ENCODE measurements around the gene ZMYM4. TPM values are rescaled to one million over a fixed set of nuclear protein-coding genes. Genes with fewer than 3 reads are reported as not detected.

The ZMYM4 gene
- polyA plus RNA-seq, 1 donor (not counting 4 experiments of a cell fraction or from before 2014, with no cell fraction given), result 24.8 TPM

GRCh38 chr1:35281565-35281964 lies 13.1 kb downstream of the ZMYM4 start:
- Histone ChIP-seq H3K4me1 (ENCODE audit: control insufficient read depth, extremely low read depth, insufficient read depth, low read length) (no peaks in the 10 kb centered on the region), H3K79me2 (ENCODE audit: control insufficient read depth, insufficient read depth, low read length) (peaks cover 63% of the 10 kb centered on the region), H3K9me3 (ENCODE audit: control insufficient read depth, low read depth, low read length) (no peaks in the 10 kb centered on the region), H3K9ac (ENCODE audit: control insufficient read depth, extremely low read depth, insufficient read depth, low read length) (no peak overlapping the region), H3K27me3 (ENCODE audit: control insufficient read depth, extremely low read depth, insufficient read depth, low read length) (no peaks in the 10 kb centered on the region), H3K36me3 (ENCODE audit: control insufficient read depth in 2 of 2, extremely low read depth in 1 of 2, insufficient read depth in 2 of 2, low read length in 2 of 2) (peaks cover 3 to 15% of the 10 kb centered on the region in 2 experiments), H3K9me1 (ENCODE audit: control insufficient read depth, extremely low read depth, insufficient read depth, low read length) (no peaks in the 10 kb centered on the region), H2AFZ (ENCODE audit: control insufficient read depth, low read length) (no peak overlapping the region), H3K4me2 (ENCODE audit: control insufficient read depth, extremely low read depth, insufficient read depth, low read depth, low read length) (no peak overlapping the region), H4K20me1 (ENCODE audit: control insufficient read depth, extremely low read depth, insufficient read depth, low read length) (no peaks in the 10 kb centered on the region), H3K4me3 (ENCODE audit: control insufficient read depth in 2 of 3, extremely low read depth in 1 of 3, insufficient read depth in 2 of 3, low read depth in 1 of 3, low read length in 3 of 3) (no peak overlapping the region), H3K27ac (ENCODE audit: control insufficient read depth, insufficient read depth, low read length) (no peak overlapping the region)
- TF ChIP-seq CTCF (optimal IDR thresholded peaks at IDR 0.05 in 1 of 3, IDR thresholded peaks at IDR 0.05 in 1 of 3, conservative IDR thresholded peaks at IDR 0.05 in 1 of 3; ENCODE audit: extremely low read depth in 1 of 3, insufficient read depth in 2 of 3, low read length in 3 of 3), result no peak
- no peak for TF ChIP-seq EZH2 (IDR thresholded peaks at IDR 0.05; ENCODE audit: low read length)
- dilution Hi-C loops (cut with MboI; ENCODE audit: extremely low pct_ligation_motif_present, low sequenced_read_pairs), result no loop called here
- DNase-seq (ENCODE audit: low read depth, low spot score) (no peak), FAIRE-seq (no peak)

- FAIRE-seq, result no peak
- H2AFZ ChIP-seq (ENCODE audit: control insufficient read depth, low read length), result no peak overlapping the region
- H3K4me1 ChIP-seq (ENCODE audit: control insufficient read depth, extremely low read depth, insufficient read depth, low read length), result no peaks in the 10 kb centered on the region
- no peaks in the 10 kb centered on the region for H3K9me3 ChIP-seq (ENCODE audit: control insufficient read depth, low read depth, low read length)
- H3K27ac ChIP-seq (ENCODE audit: control insufficient read depth, insufficient read depth, low read length), result no peak overlapping the region
- peaks cover 62% of the 10 kb centered on the region for H3K79me2 ChIP-seq (ENCODE audit: control insufficient read depth, insufficient read depth, low read length)
- no peaks in the 10 kb centered on the region for H3K27me3 ChIP-seq (ENCODE audit: control insufficient read depth, extremely low read depth, insufficient read depth, low read length)
- H3K4me2 ChIP-seq (ENCODE audit: control insufficient read depth, extremely low read depth, insufficient read depth, low read depth, low read length), result no peak overlapping the region
- DNase-seq (ENCODE audit: low read depth, low spot score), result no peak
- H3K9me1 ChIP-seq (ENCODE audit: control insufficient read depth, extremely low read depth, insufficient read depth, low read length), result no peaks in the 10 kb centered on the region
- no peak overlapping the region for H3K4me3 ChIP-seq (ENCODE audit: control insufficient read depth in 2 of 3, extremely low read depth in 1 of 3, insufficient read depth in 2 of 3, low read depth in 1 of 3, low read length in 3 of 3)
- H4K20me1 ChIP-seq (ENCODE audit: control insufficient read depth, extremely low read depth, insufficient read depth, low read length), result no peaks in the 10 kb centered on the region
- no peak overlapping the region for H3K9ac ChIP-seq (ENCODE audit: control insufficient read depth, extremely low read depth, insufficient read depth, low read length)
- no peak for TF ChIP-seq EZH2 (IDR thresholded peaks at IDR 0.05; ENCODE audit: low read length)
- no peak for TF ChIP-seq CTCF (optimal IDR thresholded peaks at IDR 0.05 in 1 of 3, IDR thresholded peaks at IDR 0.05 in 1 of 3, conservative IDR thresholded peaks at IDR 0.05 in 1 of 3; ENCODE audit: extremely low read depth in 1 of 3, insufficient read depth in 2 of 3, low read length in 3 of 3)
- dilution Hi-C loops (cut with MboI; ENCODE audit: extremely low pct_ligation_motif_present, low sequenced_read_pairs), result no loop called here
- peaks cover 3 to 15% of the 10 kb centered on the region in 2 experiments for H3K36me3 ChIP-seq (ENCODE audit: control insufficient read depth in 2 of 2, extremely low read depth in 1 of 2, insufficient read depth in 2 of 2, low read length in 2 of 2)
Measured at GRCh38 chr1:35282172-35282571, 13.7 kb downstream of the ZMYM4 start.
